H9 (cell line): Measurements from ENCODE around the gene PLB1. TPM values are rescaled to one million over a fixed set of nuclear protein-coding genes. Genes with fewer than 3 reads are reported as not detected.

Source experiments
- DNase-seq: peaks from one replicate; pipeline ENCODE4 v3.0.0-alpha.2; 2017
- H2AFZ ChIP-seq: one replicate; pipeline ENCODE4 v1.6.1; 2013; ENCODE audit warnings: mild to moderate bottlenecking, low read length, control low read depth, moderate library complexity
- H2AK5ac ChIP-seq: 2 replicates; pipeline ENCODE4 v1.6.1; 2013; ENCODE audit warnings: low read length, control low read depth, mixed read lengths; ENCODE audit not compliant: insufficient read length
- H2BK120ac ChIP-seq: one replicate; pipeline ENCODE4 v1.6.1; 2013; ENCODE audit warnings: low read depth, mild to moderate bottlenecking, low read length, control low read depth, inconsistent platforms; ENCODE audit not compliant: poor library complexity, severe bottlenecking
- H2BK12ac ChIP-seq: 2 replicates; pipeline ENCODE4 v1.6.1; 2013; ENCODE audit warnings: low read length, control low read depth, mixed read lengths, low read depth; ENCODE audit not compliant: insufficient read length
- H2BK15ac ChIP-seq: 2 replicates; pipeline ENCODE4 v1.6.1; 2013; ENCODE audit warnings: low read depth, low read length, control low read depth
- H2BK20ac ChIP-seq: one replicate; pipeline ENCODE4 v1.6.1; 2013; ENCODE audit warnings: low read depth, mild to moderate bottlenecking, low read length, control low read depth, inconsistent platforms; ENCODE audit not compliant: poor library complexity, severe bottlenecking
- H2BK5ac ChIP-seq: 2 replicates; pipeline ENCODE4 v1.6.1; 2013; ENCODE audit warnings: low read length, control low read depth, mixed read lengths; ENCODE audit not compliant: insufficient read length
- H3K14ac ChIP-seq: 2 replicates; pipeline ENCODE4 v1.6.1; 2013; ENCODE audit warnings: low read length, control low read depth; ENCODE audit not compliant: insufficient read depth
- H3K18ac ChIP-seq: 2 replicates; pipeline ENCODE4 v1.6.1; 2013; ENCODE audit warnings: low read depth, mild to moderate bottlenecking, mixed read lengths, low read length, control low read depth; ENCODE audit not compliant: insufficient read length
- H3K23ac ChIP-seq: 2 replicates; pipeline ENCODE4 v1.6.1; 2013; ENCODE audit warnings: low read length, control low read depth, mixed read lengths, low read depth; ENCODE audit not compliant: insufficient read length
- H3K23me2 ChIP-seq: 2 replicates; pipeline ENCODE4 v1.6.1; 2013; ENCODE audit warnings: low read depth, mild to moderate bottlenecking, mixed read lengths, low read length, control low read depth; ENCODE audit not compliant: insufficient read length, poor library complexity, severe bottlenecking
- H3K27ac ChIP-seq: 2 replicates; pipeline ENCODE4 v1.5.1; 2013; ENCODE audit warnings: low read length, control low read depth, mixed read lengths, low read depth; ENCODE audit not compliant: insufficient read length
- H3K27me3 ChIP-seq: 2 replicates; pipeline ENCODE4 v1.6.1; 2013; ENCODE audit warnings: low read length, control low read depth, inconsistent platforms; ENCODE audit not compliant: insufficient read depth
- H3K4ac ChIP-seq: 2 replicates; pipeline ENCODE4 v1.6.1; 2013; ENCODE audit warnings: low read depth, mild to moderate bottlenecking, control low read depth, inconsistent platforms, low read length, moderate library complexity
- H3K4me1 ChIP-seq: 2 replicates; pipeline ENCODE4 v1.6.1; 2013; ENCODE audit warnings: low read length, control low read depth, inconsistent platforms; ENCODE audit not compliant: insufficient read depth
- H3K4me2 ChIP-seq: 2 replicates; pipeline ENCODE4 v1.6.1; 2013; ENCODE audit warnings: low read length, control low read depth, mixed read lengths; ENCODE audit not compliant: insufficient read length, insufficient read depth
- H3K56ac ChIP-seq: 2 replicates; pipeline ENCODE4 v1.6.1; 2013; ENCODE audit warnings: low read depth, mild to moderate bottlenecking, mixed read lengths, low read length, control low read depth; ENCODE audit not compliant: insufficient read length
- H3K79me1 ChIP-seq: 2 replicates; pipeline ENCODE4 v1.6.1; 2013; ENCODE audit warnings: low read depth, mild to moderate bottlenecking, moderate library complexity, low read length, control low read depth, inconsistent platforms; ENCODE audit not compliant: insufficient read depth, poor library complexity, severe bottlenecking
- H3K79me2 ChIP-seq: 2 replicates; pipeline ENCODE4 v1.6.1; 2013; ENCODE audit warnings: low read length, control low read depth, inconsistent platforms; ENCODE audit not compliant: insufficient read depth
- H3K9ac ChIP-seq: 2 replicates; pipeline ENCODE4 v1.6.1; 2013; ENCODE audit warnings: low read length, control low read depth, mixed read lengths; ENCODE audit not compliant: insufficient read length; ENCODE audit errors: extremely low read depth
- H3K9me3 ChIP-seq: one replicate; pipeline ENCODE4 v1.6.1; 2013; ENCODE audit warnings: low read depth, low read length, inconsistent platforms; ENCODE audit not compliant: control insufficient read depth
- H3T11ph ChIP-seq: one replicate; pipeline ENCODE4 v1.6.1; 2013; ENCODE audit warnings: mild to moderate bottlenecking, low read length, control low read depth, inconsistent platforms
- H4K20me1 ChIP-seq: one replicate; pipeline ENCODE4 v1.6.1; 2013; ENCODE audit not compliant: control insufficient read depth, insufficient read length, insufficient read depth
- H4K5ac ChIP-seq: 2 replicates; pipeline ENCODE4 v1.6.1; 2013; ENCODE audit warnings: low read depth, mild to moderate bottlenecking, mixed read lengths, low read length, control low read depth; ENCODE audit not compliant: insufficient read length
- H4K8ac ChIP-seq: replicated peaks from 2 replicates; pipeline ENCODE4 v1.6.1; 2013; ENCODE audit warnings: low read length, control low read depth, mixed read lengths, low read depth; ENCODE audit not compliant: insufficient read length
- H4K91ac ChIP-seq: 2 replicates; pipeline ENCODE4 v1.6.1; 2013; ENCODE audit warnings: low read depth, mild to moderate bottlenecking, moderate library complexity, mixed read lengths, low read length, control low read depth; ENCODE audit not compliant: insufficient read length
- H3K27ac Mint-ChIP-seq, 3 experiments: 2 replicates in 2 of 3; 3 replicates in 1 of 3; pipeline ENCODE4 v1.8.0; 2020 to 2021; ENCODE audit warnings: mixed read lengths in 3 of 3, mild to moderate bottlenecking in 1 of 3, moderate library complexity in 1 of 3
- H3K27me3 Mint-ChIP-seq: 2 replicates; pipeline ENCODE4 v1.8.0; 2021; ENCODE audit warnings: low read depth, mild to moderate bottlenecking, moderate library complexity, mixed read lengths
- H3K36me3 Mint-ChIP-seq, 3 experiments: 2 replicates in 2 of 3; 3 replicates in 1 of 3; pipeline ENCODE4 v1.8.0; 2020 to 2021; ENCODE audit warnings: low read depth in 3 of 3, mixed read lengths in 3 of 3; ENCODE audit not compliant: insufficient read depth in 1 of 3
- H3K4me1 Mint-ChIP-seq, 2 experiments: 2 replicates each; pipeline ENCODE4 v1.8.0; 2020; ENCODE audit warnings: mixed read lengths in 2 of 2
- H3K4me3 Mint-ChIP-seq, 2 experiments: 2 replicates in 1 of 2; 3 replicates in 1 of 2; pipeline ENCODE4 v1.8.0; 2020 to 2021; ENCODE audit warnings: mild to moderate bottlenecking in 2 of 2, mixed read lengths in 2 of 2, moderate library complexity in 1 of 2
- H3K9me3 Mint-ChIP-seq, 2 experiments: 2 replicates in 1 of 2; 3 replicates in 1 of 2; pipeline ENCODE4 v1.8.0; 2020; ENCODE audit warnings: mild to moderate bottlenecking in 2 of 2, mixed read lengths in 2 of 2, moderate library complexity in 1 of 2
- CTCF ChIP-seq: fragments of 200-600 bp; sonication (generic); conservative IDR thresholded peaks from 3 replicates; pipeline ENCODE4 v1.8.0; 2021; ENCODE audit warnings: antibody characterized with exemption, mild to moderate bottlenecking
- WGBS: extraction: QIAGEN DNeasy Blood & Tissue Kit; methylation state at CpG from one replicate; pipeline ENCODE4 v1.1.7; 2013; ENCODE audit warnings: missing lambda C conversion rate, low lambda C conversion rate, mixed read lengths; ENCODE audit not compliant: insufficient read length; ENCODE audit errors: extremely low coverage; 5-methylcytosine and 5-hydroxymethylcytosine counted together
- total RNA-seq: library from RNA; stranded (reverse); gene quantifications from 2 replicates; pipeline ENCODE4 v1.2.1, GENCODE V29; 2021

The PLB1 gene
- total RNA-seq, 1 experiment from 2014 or later = not detected

GRCh38 chr2:28640908-28641300, 145.0 kb downstream of the PLB1 start:
- Histone ChIP-seq H3K4ac (no peak overlapping the region), H3T11ph (no peak overlapping the region), H3K23me2 (no peaks in the 10 kb centered on the region), H2AK5ac (no peak overlapping the region), H3K79me2 (no peaks in the 10 kb centered on the region), H3K9ac (no peak overlapping the region), H2BK20ac (no peak overlapping the region), H3K27ac (no peak overlapping the region), H4K8ac (no peak overlapping the region), H4K20me1 (no peaks in the 10 kb centered on the region), H3K9me3 (no peaks in the 10 kb centered on the region), H3K79me1 (no peaks in the 10 kb centered on the region), H4K91ac (no peak overlapping the region), H3K18ac (no peak overlapping the region), H3K56ac (no peak overlapping the region), H2BK12ac (no peak overlapping the region), H3K27me3 (no peaks in the 10 kb centered on the region), H3K23ac (no peak overlapping the region), H4K5ac (no peak overlapping the region), H3K14ac (no peak overlapping the region; the same call in 1 of the 2 replicates), H3K4me1 (no peaks in the 10 kb centered on the region), H2BK15ac (no peak overlapping the region), H2BK5ac (no peak overlapping the region), H2BK120ac (no peak overlapping the region), H3K4me2 (no peak overlapping the region), H2AFZ (no peak overlapping the region)
- WGBS = no CpG with 5 or more reads among the region's 13 CpGs
- Mint-ChIP-seq H3K4me1 (peaks cover 15 to 21% of the 10 kb centered on the region in 2 experiments), H3K27me3 (peaks cover 4% of the 10 kb centered on the region), H3K9me3 (no peaks in the 10 kb centered on the region; a peak in 1 of 5 replicates), H3K27ac (no peak overlapping the region), H3K36me3 (no peaks in the 10 kb centered on the region), H3K4me3 (no peak overlapping the region)
- no peak for DNase-seq
- no peak for TF ChIP-seq CTCF
